ENCODE results near the gene MNAT1.

GRCh38 chr14:60738843-60739508 is 4.4 kb downstream of the MNAT1 start:
- no peak for TF ChIP-seq CTCF (IDR thresholded peaks at IDR 0.05; ENCODE audit: borderline replicate concordance, extremely low read depth, low read length, poor library complexity, severe bottlenecking)
- TF ChIP-seq EZH2 (IDR thresholded peaks at IDR 0.05; ENCODE audit: borderline replicate concordance, low read depth, low read length, severe bottlenecking), result no peak
